Suprapubic skin (tissue), 3 donors: ENCODE data around the gene LGALS3BP.

ENCODE experiments used
- CTCF ChIP-seq, 2 donors: fragments of 200-600 bp in 1 of 2; fragments of 450-650 bp in 1 of 2; sonication (generic) in 1 of 2; IDR thresholded peaks; one replicate each; pipeline ENCODE4 v1.5.1; 2016 to 2019; ENCODE audit warnings: antibody characterized with exemption in 2 of 2, mild to moderate bottlenecking in 1 of 2, moderate library complexity in 1 of 2
- EP300 ChIP-seq: sonication (generic); formaldehyde crosslinking; IDR thresholded peaks from one replicate; pipeline ENCODE4 v1.6.1; 2017; ENCODE audit warnings: antibody characterized with exemption

DNA sequence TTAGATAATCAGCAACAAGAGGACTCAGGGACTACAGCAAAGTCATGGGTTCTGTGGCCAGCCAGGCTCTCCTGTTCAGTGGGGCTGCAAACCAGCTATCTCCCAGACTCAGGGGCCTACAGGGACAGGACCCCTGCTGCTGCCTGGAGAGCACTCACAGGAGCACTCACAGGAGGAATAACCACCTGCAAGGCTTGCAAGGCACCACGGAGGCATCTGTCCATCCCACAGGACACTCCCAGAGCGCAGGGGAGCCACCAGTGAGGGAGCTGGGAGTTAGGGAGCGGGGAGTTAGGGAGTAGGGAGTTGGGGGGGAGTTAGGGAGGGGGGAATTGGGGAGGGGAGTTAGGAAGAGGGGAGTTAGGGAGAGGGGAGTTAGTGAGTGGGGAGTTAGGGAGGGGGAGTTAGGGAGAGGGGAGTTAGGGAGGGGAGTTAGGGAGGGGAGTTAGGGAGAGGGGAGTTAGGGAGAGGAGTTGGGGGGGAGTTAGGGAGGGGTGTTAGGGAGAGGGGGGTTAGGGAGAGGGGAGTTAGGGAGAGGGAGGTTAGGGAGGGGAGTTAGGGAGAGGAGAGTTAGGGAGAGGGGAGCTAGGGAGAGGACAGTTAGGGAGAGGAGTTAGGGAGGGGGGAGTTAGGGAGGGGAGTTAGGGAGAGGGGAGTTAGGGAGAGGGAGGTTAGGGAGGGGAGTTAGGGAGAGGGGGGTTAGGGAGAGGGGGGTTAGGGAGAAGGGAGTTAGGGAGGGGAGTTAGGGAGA, 24.1 kb upstream of the LGALS3BP start:
- no peak for TF ChIP-seq CTCF (IDR thresholded peaks at IDR 0.05)
- no peak for TF ChIP-seq EP300
